GM23338 (cell line): ENCODE measurements around the gene EVC. TPM values are rescaled to one million over a fixed set of nuclear protein-coding genes. Genes with fewer than 3 reads are reported as not detected.

ENCODE experiments used
- ATAC-seq: fragments of 200-7000 bp; cut with Tn5 transposase; 3 replicates; pipeline ENCODE4 v1.9.1; 2020
- DNase-seq: peaks from one replicate; pipeline ENCODE4 v3.0.0-alpha.2; 2015; ENCODE audit warnings: low spot score
- H2AFZ ChIP-seq: fragments of 200-600 bp; sonication (generic); 2 replicates; pipeline ENCODE4 v1.8.0; 2016; ENCODE audit warnings: antibody characterized with exemption, mild to moderate bottlenecking, moderate library complexity
- H3F3A ChIP-seq: fragments of 200-600 bp; sonication (generic); replicated peaks from 2 replicates; pipeline ENCODE4 v1.8.0; 2017; ENCODE audit warnings: antibody characterized with exemption, mixed run types, low read depth
- H3K27ac ChIP-seq: fragments of 200-600 bp; sonication (generic); 2 replicates; pipeline ENCODE4 v1.6.1; 2016; ENCODE audit warnings: low read depth
- H3K27me3 ChIP-seq: fragments of 200-600 bp; sonication (generic); 2 replicates; pipeline ENCODE4 v1.8.0; 2016; ENCODE audit warnings: mild to moderate bottlenecking, mixed run types, moderate library complexity; ENCODE audit not compliant: insufficient read depth
- H3K36me3 ChIP-seq: fragments of 200-600 bp; sonication (generic); 2 replicates; pipeline ENCODE4 v1.8.0; 2016; ENCODE audit warnings: mild to moderate bottlenecking; ENCODE audit not compliant: insufficient read depth
- H3K4me1 ChIP-seq: fragments of 200-600 bp; sonication (generic); 2 replicates; pipeline ENCODE4 v1.8.0; 2016; ENCODE audit warnings: mild to moderate bottlenecking, moderate library complexity; ENCODE audit not compliant: insufficient read depth
- H3K4me2 ChIP-seq: fragments of 200-600 bp; sonication (generic); 2 replicates; pipeline ENCODE4 v1.7.1; 2017; ENCODE audit warnings: mixed run types
- H3K4me3 ChIP-seq: fragments of 200-600 bp; sonication (generic); 2 replicates; pipeline ENCODE4 v1.6.1; 2016; ENCODE audit warnings: mixed run types
- H3K79me2 ChIP-seq: fragments of 200-600 bp; sonication (generic); replicated peaks from 2 replicates; pipeline ENCODE4 v1.8.0; 2017; ENCODE audit warnings: mild to moderate bottlenecking; ENCODE audit not compliant: insufficient read depth
- H3K9me2 ChIP-seq: fragments of 200-600 bp; sonication (generic); 2 replicates; pipeline ENCODE4 v1.8.0; 2017; ENCODE audit not compliant: insufficient read depth
- H4K20me1 ChIP-seq: fragments of 200-600 bp; sonication (generic); replicated peaks from 2 replicates; pipeline ENCODE4 v1.8.0; 2017; ENCODE audit warnings: mild to moderate bottlenecking; ENCODE audit not compliant: insufficient read depth
- H3K27ac Mint-ChIP-seq: 2 replicates; pipeline ENCODE4 v1.8.0; 2020; ENCODE audit warnings: inconsistent platforms, mild to moderate bottlenecking, moderate library complexity, mixed read lengths
- H3K27me3 Mint-ChIP-seq: 3 replicates; pipeline ENCODE4 v1.8.0; 2022; ENCODE audit warnings: low read depth, mild to moderate bottlenecking, moderate library complexity, mixed read lengths, inconsistent platforms; ENCODE audit not compliant: insufficient read depth, poor library complexity
- H3K36me3 Mint-ChIP-seq: 3 replicates; pipeline ENCODE4 v1.8.0; 2021; ENCODE audit warnings: low read depth, mild to moderate bottlenecking, inconsistent platforms, moderate library complexity, mixed read lengths
- H3K4me1 Mint-ChIP-seq: 3 replicates; pipeline ENCODE4 v1.8.0; 2020; ENCODE audit warnings: mild to moderate bottlenecking, inconsistent platforms, mixed read lengths
- H3K4me3 Mint-ChIP-seq: 3 replicates; pipeline ENCODE4 v1.8.0; 2021; ENCODE audit warnings: moderate library complexity, mild to moderate bottlenecking, inconsistent platforms, mixed read lengths
- H3K9me3 Mint-ChIP-seq: 3 replicates; pipeline ENCODE4 v1.8.0; 2020; ENCODE audit warnings: moderate library complexity, mild to moderate bottlenecking, inconsistent platforms, mixed read lengths
- ETS1 ChIP-seq: IDR thresholded peaks from 2 replicates; pipeline ENCODE4 v1.6.1; 2016; ENCODE audit warnings: antibody characterized with exemption
- EZH2phosphoT487 ChIP-seq: fragments of 200-600 bp; sonication (generic); IDR thresholded peaks from one replicate; pipeline ENCODE4 v1.8.1; 2018; ENCODE audit warnings: antibody characterized with exemption; ENCODE audit not compliant: unreplicated experiment
- JUNB ChIP-seq: IDR thresholded peaks from one replicate; pipeline ENCODE4 v1.6.1; 2016; ENCODE audit warnings: antibody characterized with exemption; ENCODE audit not compliant: unreplicated experiment
- NANOG ChIP-seq: IDR thresholded peaks from 2 replicates; pipeline ENCODE4 v1.6.1; 2016; ENCODE audit warnings: antibody characterized with exemption, borderline replicate concordance
- ZNF114 ChIP-seq: fragments of 250-450 bp; sonication (Bioruptor Pico); IDR thresholded peaks from 2 replicates; pipeline ENCODE4 v1.5.0; 2020; ENCODE audit warnings: mild to moderate bottlenecking, moderate library complexity
- ZNF331 ChIP-seq: fragments of 250-450 bp; sonication (Bioruptor Pico); IDR thresholded peaks from 2 replicates; pipeline ENCODE4 v1.5.0; 2020; ENCODE audit warnings: low read depth, mild to moderate bottlenecking, moderate library complexity
- polyA plus RNA-seq: library from polyadenylated mRNA; unstranded; fragments of >200 nt; fragmentation: Nextera tagmentation; extraction: Ambion mirVana; gene quantifications from 2 replicates; pipeline ENCODE4 v1.2.1, GENCODE V29; 2016
- total RNA-seq: library from RNA; depleted of rRNA; stranded (reverse); fragments of >200 nt; shearing (Covaris generic); gene quantifications from 2 replicates; pipeline ENCODE4 v1.2.3, GENCODE V29; 2014
- TF ChIP-seq, protein P1 (sequence below): fragments of 250-450 bp; sonication (Bioruptor Pico); IDR thresholded peaks from 2 replicates; pipeline ENCODE4 v1.5.0; 2020; ENCODE audit warnings: mild to moderate bottlenecking, moderate library complexity

The EVC gene
- total and polyA plus RNA-seq, 2 experiments from 2014 or later: 1.7 to 12.8 TPM

GRCh38 chr4:5760936-5761480 is 50.0 kb downstream of the EVC start (continued):
- no peak for TF ChIP-seq ETS1
- TF ChIP-seq, protein P1, sequence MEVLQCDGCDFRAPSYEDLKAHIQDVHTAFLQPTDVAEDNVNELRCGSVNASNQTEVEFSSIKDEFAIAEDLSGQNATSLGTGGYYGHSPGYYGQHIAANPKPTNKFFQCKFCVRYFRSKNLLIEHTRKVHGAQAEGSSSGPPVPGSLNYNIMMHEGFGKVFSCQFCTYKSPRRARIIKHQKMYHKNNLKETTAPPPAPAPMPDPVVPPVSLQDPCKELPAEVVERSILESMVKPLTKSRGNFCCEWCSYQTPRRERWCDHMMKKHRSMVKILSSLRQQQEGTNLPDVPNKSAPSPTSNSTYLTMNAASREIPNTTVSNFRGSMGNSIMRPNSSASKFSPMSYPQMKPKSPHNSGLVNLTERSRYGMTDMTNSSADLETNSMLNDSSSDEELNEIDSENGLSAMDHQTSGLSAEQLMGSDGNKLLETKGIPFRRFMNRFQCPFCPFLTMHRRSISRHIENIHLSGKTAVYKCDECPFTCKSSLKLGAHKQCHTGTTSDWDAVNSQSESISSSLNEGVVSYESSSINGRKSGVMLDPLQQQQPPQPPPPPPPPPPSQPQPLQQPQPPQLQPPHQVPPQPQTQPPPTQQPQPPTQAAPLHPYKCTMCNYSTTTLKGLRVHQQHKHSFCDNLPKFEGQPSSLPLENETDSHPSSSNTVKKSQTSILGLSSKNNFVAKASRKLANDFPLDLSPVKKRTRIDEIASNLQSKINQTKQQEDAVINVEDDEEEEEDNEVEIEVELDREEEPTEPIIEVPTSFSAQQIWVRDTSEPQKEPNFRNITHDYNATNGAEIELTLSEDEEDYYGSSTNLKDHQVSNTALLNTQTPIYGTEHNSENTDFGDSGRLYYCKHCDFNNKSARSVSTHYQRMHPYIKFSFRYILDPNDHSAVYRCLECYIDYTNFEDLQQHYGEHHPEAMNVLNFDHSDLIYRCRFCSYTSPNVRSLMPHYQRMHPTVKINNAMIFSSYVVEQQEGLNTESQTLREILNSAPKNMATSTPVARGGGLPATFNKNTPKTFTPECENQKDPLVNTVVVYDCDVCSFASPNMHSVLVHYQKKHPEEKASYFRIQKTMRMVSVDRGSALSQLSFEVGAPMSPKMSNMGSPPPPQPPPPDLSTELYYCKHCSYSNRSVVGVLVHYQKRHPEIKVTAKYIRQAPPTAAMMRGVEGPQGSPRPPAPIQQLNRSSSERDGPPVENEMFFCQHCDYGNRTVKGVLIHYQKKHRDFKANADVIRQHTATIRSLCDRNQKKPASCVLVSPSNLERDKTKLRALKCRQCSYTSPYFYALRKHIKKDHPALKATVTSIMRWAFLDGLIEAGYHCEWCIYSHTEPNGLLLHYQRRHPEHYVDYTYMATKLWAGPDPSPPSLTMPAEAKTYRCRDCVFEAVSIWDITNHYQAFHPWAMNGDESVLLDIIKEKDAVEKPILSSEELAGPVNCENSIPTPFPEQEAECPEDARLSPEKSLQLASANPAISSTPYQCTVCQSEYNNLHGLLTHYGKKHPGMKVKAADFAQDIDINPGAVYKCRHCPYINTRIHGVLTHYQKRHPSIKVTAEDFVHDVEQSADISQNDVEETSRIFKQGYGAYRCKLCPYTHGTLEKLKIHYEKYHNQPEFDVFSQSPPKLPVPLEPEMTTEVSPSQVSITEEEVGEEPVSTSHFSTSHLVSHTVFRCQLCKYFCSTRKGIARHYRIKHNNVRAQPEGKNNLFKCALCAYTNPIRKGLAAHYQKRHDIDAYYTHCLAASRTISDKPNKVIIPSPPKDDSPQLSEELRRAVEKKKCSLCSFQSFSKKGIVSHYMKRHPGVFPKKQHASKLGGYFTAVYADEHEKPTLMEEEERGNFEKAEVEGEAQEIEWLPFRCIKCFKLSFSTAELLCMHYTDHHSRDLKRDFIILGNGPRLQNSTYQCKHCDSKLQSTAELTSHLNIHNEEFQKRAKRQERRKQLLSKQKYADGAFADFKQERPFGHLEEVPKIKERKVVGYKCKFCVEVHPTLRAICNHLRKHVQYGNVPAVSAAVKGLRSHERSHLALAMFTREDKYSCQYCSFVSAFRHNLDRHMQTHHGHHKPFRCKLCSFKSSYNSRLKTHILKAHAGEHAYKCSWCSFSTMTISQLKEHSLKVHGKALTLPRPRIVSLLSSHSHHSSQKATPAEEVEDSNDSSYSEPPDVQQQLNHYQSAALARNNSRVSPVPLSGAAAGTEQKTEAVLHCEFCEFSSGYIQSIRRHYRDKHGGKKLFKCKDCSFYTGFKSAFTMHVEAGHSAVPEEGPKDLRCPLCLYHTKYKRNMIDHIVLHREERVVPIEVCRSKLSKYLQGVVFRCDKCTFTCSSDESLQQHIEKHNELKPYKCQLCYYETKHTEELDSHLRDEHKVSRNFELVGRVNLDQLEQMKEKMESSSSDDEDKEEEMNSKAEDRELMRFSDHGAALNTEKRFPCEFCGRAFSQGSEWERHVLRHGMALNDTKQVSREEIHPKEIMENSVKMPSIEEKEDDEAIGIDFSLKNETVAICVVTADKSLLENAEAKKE (CRISPR knock-in tag): no peak
- no peak for TF ChIP-seq EZH2phosphoT487
- TF ChIP-seq ZNF331 (CRISPR knock-in tag): no peak
- no peak for TF ChIP-seq NANOG

- H3K4me3 ChIP-seq: no peak overlapping the region
- peaks cover 21% of the 10 kb centered on the region for H3K4me1 Mint-ChIP-seq
- no peaks in the 10 kb centered on the region for H3K79me2 ChIP-seq
- no peak overlapping the region for H3K27ac ChIP-seq
- no peaks in the 10 kb centered on the region for H4K20me1 ChIP-seq
- H3K27me3 ChIP-seq: no peaks in the 10 kb centered on the region
- H3K4me2 ChIP-seq: no peak overlapping the region
- no peak overlapping the region for H3K4me3 Mint-ChIP-seq
- peaks cover 37% of the 10 kb centered on the region for H3K9me3 Mint-ChIP-seq
- DNase-seq (no peak), ATAC-seq (no peak)
- H3K27me3 Mint-ChIP-seq: no peaks in the 10 kb centered on the region
- H3K36me3 ChIP-seq: no peaks in the 10 kb centered on the region; the same call in 1 of the 2 replicates
- no peak overlapping the region for H2AFZ ChIP-seq
- no peak overlapping the region for H3K27ac Mint-ChIP-seq
- H3K4me1 ChIP-seq: 0 out of 2 replicates have a peak, but pooled peaks cover 4% of the 10 kb centered on the region
- no peaks in the 10 kb centered on the region for H3F3A ChIP-seq
- peaks cover 63% of the 10 kb centered on the region for H3K36me3 Mint-ChIP-seq
- no peaks in the 10 kb centered on the region for H3K9me2 ChIP-seq
- no peak for TF ChIP-seq ZNF331 (CRISPR knock-in tag)
- TF ChIP-seq EZH2phosphoT487: no peak
- no peak for TF ChIP-seq ZNF114 (CRISPR knock-in tag)
- TF ChIP-seq JUNB: no peak
- no peak for TF ChIP-seq NANOG
- TF ChIP-seq, protein P1 (CRISPR knock-in tag): no peak
Measured at GRCh38 chr4:5770051-5770450, 59.0 kb downstream of the EVC start.
